Measurements from ENCODE around the gene CDK2AP2.

DNA sequence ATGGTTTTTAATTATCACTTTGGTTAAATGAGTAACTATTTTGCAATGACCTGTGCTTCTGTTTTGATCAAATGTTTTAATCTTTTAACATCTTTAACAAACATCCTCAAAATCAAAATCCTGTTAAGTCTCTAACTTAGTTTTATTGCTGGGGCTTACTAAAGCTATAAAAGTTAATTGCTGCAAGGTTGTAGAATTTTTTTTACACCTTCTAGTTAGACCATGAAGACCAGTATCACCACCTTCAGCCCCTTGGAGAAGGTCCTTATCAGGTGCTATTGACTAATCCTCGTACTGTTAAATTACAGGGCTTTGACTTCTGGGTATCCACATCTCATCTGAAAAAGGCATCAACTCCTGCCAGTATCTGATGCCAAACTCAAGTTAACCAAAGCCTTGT is 27.6 kb upstream of the CDK2AP2 start:
- TF ChIP-seq, protein P1, sequence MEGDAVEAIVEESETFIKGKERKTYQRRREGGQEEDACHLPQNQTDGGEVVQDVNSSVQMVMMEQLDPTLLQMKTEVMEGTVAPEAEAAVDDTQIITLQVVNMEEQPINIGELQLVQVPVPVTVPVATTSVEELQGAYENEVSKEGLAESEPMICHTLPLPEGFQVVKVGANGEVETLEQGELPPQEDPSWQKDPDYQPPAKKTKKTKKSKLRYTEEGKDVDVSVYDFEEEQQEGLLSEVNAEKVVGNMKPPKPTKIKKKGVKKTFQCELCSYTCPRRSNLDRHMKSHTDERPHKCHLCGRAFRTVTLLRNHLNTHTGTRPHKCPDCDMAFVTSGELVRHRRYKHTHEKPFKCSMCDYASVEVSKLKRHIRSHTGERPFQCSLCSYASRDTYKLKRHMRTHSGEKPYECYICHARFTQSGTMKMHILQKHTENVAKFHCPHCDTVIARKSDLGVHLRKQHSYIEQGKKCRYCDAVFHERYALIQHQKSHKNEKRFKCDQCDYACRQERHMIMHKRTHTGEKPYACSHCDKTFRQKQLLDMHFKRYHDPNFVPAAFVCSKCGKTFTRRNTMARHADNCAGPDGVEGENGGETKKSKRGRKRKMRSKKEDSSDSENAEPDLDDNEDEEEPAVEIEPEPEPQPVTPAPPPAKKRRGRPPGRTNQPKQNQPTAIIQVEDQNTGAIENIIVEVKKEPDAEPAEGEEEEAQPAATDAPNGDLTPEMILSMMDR (IDR thresholded peaks at IDR 0.05): no peak
- no peak for TF ChIP-seq POLR2A (IDR thresholded peaks at IDR 0.05)
- no peak for TF ChIP-seq POLR2AphosphoS5 (IDR thresholded peaks at IDR 0.05)

All from breast epithelium (tissue), 3 donors.